ENCODE results near the gene WDR18.

GRCh38 chr19:1000591-1001537, 16.7 kb downstream of the WDR18 start:
- TF ChIP-seq CTCF (IDR thresholded peaks at IDR 0.05; ENCODE audit: insufficient read depth, low read depth, low read length) (no peak), EZH2 (IDR thresholded peaks at IDR 0.05; ENCODE audit: insufficient read depth, low read length) (no peak)
